IPS-11a (cell line): ENCODE measurements around the gene BTAF1.

Source experiments
- H3K4me3 ChIP-seq: one replicate; pipeline ENCODE4 v1.5.1; 2013; ENCODE audit warnings: low read depth, low read length, control low read depth

BTAF1 gene

DNA sequence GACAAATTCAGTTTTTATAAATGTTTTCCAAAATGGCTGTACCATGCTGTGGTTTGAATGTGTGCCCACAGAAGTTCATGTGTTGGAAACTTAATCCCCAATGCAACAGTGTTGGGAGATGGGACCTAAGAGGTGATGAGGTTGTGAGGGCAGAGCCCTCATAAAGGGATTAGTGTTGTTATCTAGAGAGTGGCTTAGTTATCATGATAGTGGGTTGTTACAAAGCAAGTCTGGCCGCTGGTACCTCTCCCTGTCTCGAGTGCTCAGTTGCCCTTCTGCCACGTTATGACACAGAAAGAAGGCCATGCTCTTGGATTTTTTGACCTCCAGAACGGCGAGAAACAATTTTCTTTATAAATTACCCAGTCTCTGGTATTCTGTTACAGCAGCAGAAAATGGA is 119.0 kb downstream of the BTAF1 start:
- H3K4me3 ChIP-seq = no peak overlapping the region

DNA sequence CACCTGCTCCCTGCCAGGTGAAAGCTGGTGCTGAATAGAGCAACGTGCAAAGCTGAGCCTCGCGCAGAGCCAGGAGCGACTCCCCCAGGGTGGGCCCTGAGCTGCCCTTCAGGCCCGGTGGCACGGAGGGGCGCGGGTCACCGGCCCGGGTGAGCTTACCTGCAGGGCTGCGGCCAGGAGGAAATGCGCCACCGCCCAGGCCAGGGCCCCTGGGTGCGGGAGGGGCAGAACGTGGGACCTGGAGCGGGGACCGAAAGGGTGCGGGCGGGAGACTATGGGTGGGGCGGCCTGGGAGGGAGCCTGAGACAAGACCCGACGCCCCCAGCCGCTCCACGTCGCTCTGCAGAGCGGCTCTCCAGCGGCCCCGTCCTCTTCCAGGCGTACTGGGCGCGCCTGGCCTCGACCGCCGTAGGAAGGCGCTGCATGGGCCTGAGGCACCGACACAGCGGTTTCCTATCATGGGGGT is 122.1 kb downstream of the BTAF1 start:
- peak overlapping the region; percentile 35 for H3K4me3 ChIP-seq

DNA sequence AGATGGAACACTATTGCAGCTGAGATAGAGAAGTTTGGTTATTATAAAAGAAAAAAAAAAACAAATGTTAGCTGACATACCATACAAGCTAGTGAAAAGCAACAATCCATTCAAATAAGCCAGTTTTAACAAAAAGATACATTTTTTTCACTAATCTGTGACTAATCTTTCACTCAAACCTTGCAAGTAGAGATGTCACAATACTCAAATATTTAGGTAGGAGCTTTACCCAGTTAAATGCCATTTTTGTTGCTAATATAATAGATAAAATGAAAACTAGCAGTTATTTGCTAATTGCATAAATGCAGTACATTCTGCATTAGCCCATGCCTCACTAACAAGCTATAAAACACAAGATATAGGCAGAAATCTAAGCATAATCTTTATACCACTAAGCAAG is 123.6 kb downstream of the BTAF1 start:
- H3K4me3 ChIP-seq = no peak overlapping the region

DNA sequence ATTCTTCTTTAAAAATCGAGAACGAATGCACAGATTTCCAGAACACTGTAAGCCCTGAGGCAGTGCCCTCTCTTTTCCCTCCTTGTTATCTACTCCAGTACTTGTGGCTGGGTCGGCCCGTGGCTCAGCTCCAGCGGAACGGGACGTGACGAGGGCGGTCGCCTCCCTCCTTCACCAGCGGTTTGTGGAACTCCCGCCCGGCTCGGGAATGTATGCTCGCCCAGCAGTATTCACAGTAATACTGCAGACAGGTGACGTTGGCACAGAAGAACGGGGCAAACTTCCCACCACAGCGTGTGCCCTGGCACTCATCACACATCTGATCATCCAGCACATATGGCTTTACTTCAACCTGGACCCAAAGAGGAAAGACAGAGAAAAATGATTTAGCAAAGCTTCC is 128.5 kb downstream of the BTAF1 start:
- no peak overlapping the region for H3K4me3 ChIP-seq

DNA sequence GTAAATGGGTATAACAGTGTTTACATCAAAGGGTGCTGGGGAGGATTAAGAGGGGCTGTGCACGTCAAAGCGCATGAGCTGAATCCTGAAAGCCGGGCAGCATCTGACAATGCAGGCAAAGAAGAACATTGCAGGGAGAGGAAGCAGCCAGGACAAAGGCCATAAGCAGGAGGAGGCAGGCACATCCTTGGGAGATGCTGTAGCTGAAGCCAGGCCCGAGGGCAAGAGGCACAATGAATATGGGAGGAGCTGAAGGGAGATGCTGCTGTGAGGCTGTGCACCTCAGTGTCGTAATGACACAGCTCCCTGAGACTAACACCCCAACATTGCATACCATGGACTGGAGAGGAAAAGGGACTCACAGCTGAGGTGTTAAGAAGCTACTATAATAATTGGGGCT is 129.2 kb downstream of the BTAF1 start:
- H3K4me3 ChIP-seq = no peak overlapping the region

DNA sequence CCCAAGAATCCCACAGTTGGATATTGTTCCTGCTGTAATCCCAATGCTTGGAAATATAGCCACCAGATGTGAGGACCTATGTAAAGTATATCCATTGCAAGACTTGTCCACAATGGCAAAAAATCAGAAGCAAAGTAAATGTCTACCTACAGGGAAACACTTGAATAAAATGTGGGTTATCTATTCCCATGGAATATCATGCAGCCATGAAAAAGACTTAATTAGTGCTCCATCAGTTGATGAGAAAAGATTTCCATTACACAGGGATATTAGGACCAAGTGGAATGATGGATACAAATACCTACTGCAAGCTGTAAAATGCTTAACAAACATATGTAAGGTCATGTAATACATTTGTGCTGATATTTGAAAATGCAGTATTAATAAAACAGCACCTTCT is 131.2 kb downstream of the BTAF1 start:
- H3K4me3 ChIP-seq = no peak overlapping the region

DNA sequence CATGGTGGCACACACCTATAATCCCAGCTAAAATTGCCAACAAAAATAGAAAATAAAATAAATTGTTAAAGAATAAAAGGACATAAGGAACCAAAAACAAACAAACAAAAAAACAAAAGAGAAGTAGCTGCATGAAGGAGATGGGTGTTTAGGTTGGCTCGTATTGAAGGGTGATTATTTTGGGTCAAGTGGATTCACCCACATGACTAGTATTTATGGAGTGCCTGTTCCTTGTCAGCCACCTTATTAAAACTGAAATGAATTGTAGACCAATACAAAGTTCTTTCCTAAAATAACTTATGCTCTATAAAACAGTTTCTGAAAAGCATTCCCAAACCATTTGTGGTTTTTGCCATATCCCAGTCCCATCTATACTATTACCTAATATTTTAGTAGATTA is 138.7 kb downstream of the BTAF1 start:
- no peak overlapping the region for H3K4me3 ChIP-seq

DNA sequence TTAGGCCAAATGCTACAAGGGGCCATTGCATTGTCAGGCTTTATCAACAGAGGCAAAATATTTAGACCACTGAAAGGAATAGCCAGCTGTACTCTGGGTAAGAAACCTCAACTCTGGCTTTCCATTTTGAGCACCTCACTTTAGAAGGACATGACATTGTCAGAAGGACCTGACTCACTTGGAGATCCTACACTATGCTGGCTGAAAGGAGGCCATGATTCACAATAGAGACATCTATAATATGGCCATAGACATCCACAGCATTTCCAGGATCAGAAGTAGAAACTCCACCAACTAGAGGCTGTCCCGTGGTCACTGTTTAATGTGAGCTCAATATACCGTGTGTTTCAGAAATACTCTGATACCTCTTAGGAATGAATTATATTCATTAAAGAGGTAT is 140.9 kb downstream of the BTAF1 start:
- H3K4me3 ChIP-seq = no peak overlapping the region

DNA sequence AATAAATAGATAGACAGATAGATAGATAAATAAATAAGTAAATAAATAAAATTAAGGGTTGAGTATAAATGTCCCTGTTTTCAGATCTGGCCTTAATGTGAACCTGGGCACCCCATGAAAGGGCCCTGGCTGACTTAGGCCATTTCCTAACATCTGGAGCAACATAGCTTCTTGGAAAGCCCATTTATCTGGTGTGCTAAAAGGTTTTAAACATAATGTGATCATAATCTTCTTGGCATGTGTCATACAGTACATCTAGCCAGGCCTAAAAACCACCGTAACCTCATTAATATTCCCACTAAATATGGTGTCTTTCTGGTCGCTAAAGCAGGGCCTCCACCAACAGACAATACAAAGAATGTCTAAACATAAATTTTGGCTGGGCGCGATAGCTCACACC is 142.8 kb downstream of the BTAF1 start:
- no peak overlapping the region for H3K4me3 ChIP-seq

DNA sequence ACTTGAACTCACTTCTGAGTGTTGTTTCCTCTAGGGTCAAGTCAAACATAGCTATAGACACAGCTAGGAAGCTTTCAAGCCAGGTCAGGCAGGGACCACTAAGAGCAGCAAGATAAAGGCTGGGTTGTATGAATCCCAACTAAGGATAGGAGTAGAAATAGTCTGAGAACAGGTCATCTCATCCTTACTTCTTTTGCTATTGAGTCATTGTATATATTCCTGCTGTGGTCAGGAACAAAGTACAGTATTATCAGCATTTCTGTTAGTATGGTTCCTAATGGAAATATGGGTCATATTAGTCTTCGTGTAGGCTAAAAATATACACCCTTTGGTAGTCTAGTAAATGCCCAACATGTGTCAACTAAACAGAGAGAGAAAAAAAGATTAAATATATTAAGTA is 145.3 kb downstream of the BTAF1 start:
- no peak overlapping the region for H3K4me3 ChIP-seq

DNA sequence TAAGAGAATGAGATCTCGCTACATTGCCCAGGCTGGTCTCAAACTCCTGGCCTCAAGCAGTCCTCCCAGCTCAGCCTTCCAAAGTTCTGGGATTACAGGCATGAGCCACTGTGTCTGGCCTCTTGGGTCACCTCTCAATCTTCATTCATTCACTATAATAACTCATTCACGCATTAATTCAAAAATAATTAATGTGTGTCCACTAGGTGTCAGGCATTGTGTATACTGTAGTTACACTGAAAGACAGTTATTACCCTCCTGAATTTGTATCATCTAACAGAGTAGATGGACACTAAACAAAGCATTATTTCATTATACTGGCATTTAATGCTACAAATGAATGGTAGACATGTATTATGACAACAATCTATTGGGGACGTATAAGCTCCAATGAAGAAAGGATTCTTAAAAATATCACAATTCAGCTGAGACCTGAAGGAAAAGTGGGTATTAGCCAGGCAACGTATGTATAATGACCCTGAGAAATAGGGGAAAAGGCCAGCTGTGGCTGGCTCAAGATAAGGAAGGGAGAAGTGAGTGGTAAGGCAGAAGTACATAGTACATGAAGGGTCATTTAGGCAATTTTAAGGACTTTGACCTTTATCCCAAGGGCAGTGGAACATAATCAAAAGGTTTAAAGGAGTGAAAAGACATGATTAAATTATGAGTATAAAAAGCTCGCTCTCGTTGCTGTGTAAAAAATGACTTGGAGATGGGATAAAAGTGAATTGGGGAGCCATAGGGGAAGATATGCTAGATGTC is 150.7 kb downstream of the BTAF1 start:
- H3K4me3 ChIP-seq = no peak overlapping the region

DNA sequence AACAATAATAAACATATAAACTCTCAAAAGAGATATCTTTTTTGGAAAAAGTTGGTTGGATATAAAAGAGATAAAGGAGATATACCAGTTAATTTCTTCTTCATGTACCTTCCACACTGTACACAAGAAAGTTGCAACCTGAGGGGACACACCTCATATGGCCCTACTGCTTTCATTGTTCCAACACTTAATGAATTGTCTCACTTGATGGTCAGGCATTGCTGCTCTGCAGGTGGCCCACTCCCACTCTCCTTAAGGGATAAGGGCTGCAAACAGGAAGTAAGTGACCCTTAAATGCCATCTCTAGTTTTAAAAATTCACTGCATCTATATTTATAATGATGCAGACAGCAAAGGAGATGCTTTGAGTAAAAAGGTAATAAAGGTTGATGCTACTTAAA is 152.3 kb downstream of the BTAF1 start:
- no peak overlapping the region for H3K4me3 ChIP-seq

DNA sequence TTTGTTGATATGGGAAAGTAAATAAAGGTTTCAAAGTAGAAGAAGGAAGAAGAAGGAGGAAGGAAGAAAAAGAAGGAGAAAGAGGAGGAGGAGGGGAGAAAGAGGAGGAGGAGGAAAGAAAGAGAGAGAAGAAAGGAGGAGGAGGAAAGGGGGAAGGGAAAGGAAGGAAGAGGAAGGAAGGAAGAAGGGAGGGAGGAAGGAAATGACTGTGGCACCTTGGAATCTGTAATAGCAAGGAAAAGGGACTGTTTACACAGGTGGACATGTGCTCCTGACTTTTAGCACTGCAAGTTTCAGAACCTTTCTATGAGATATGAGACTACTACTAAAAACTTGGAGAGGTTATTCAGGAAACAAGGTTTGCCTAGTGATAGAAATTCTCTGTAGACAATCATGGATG is 153.2 kb downstream of the BTAF1 start:
- no peak overlapping the region for H3K4me3 ChIP-seq

DNA sequence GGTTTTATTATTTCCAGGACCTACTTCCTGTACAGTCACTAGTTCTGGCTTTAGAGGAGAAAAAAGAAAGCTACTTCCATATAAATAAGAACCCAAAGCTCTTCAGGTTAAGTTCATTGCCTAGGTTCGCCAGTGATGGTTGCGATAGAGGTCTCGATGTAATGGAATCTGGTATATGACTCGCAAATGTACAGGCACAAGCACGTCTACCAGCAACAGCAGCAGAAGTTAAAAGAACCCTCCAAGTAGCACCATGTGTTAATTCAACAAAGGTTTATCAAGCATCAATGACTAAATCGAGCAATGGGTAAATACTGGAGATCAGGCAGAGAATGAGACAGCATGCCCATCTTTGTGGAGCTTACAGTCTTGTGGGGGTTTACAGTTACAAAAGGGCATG is 155.4 kb downstream of the BTAF1 start:
- no peak overlapping the region for H3K4me3 ChIP-seq
